HG03159 (cell line): Measurements from ENCODE around the gene TTC39B.
"Not testable (repeated sequence)": the region's sequence is repeated elsewhere in the genome, so short reads cannot be mapped to it uniquely, and the experiment has no call there.

ENCODE experiments used
- ATAC-seq: cut with Tn5 transposase; IDR thresholded peaks from one replicate; pipeline ENCODE4 v1.9.1; 2021; ENCODE audit warnings: mild to moderate bottlenecking, moderate library complexity; ENCODE audit not compliant: unreplicated experiment

TTC39B gene

DNA sequence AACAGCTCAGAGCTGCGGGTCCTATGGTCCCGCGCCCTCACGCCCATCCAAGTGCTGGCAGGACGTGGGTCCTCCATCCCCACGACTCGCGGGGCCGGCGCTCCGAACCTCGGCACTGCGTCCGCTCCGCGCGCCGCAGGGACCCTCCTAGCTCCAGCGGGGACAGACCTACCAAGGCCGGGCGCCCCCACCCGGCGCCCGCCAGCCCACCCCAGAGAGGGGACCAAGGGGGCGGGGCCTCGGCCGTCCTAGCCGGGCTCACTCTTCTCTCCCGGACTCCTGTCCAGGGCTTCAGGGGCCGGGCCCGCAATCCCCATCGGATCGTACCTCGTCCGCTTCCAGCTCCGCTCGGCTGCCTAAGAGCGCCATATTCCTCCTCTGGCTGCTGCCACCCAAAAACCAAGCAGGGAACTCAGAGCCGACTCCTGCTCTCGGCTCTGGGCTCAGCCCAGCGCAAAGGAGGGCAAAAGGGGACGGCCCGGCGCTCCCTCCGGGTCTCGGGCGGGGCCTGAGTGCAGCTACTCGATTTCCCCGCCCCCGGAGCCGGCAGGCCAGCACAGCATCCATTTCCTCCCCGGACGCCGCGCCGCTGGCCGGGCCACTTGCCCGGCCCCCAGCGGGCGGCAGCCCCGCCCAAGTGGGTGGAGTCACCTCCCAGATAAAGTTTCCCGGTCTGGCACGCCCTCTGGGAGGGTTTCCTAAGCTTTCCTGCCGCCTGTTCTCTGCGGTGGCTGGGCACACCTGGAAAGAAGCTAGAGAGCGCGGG, at the start of gene TTC39B:
Gene TTC39B (minus strand): TSS at position 460 of the 766 bp plus-strand sequence. CDS start 91 bp downstream, at position 369.
- ATAC-seq: peak; percentile 88

DNA sequence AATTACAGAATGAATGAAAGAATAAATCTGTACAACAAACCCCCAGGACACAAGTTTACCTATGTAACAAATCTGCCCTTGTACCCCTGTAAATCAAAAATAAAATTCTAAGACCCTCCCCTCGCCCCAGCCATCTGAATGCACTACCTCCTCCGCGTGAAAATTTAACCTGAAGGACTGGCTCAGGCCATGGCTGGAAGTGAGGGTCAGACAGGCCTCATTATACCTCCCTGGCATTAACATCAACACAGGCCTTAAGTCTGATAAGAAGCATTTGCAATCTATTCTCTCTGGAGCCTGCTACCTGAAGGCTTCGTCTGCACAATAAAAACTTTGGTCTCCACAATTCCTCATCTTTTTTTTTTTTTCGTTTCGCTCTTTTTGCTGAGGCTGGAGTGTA, 48.7 kb upstream of the TTC39B start:
- no peak for ATAC-seq

DNA sequence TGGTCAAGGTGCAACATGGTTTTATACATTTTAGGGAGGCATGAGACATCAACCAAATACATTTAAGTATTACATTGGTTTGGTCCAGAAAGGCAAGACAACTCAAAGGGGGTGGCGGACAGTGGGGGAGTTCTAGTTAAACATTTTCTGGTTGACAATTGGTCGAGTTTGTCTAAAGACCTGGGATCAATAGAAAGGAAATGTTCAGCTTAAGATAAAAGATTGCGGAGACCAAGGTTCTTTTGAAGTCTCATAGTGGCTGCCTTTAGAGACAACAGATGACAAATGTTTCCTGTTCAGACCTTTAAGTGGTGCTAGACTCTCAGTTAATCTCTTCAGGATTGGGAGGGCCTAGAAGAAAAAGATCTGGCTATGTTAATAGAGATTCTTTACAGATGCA, 47.7 kb upstream of the TTC39B start:
- ATAC-seq: no peak

- ATAC-seq: no peak
Observed at GRCh38 chr9:15353892-15354291, 46.9 kb upstream of the TTC39B start.

DNA sequence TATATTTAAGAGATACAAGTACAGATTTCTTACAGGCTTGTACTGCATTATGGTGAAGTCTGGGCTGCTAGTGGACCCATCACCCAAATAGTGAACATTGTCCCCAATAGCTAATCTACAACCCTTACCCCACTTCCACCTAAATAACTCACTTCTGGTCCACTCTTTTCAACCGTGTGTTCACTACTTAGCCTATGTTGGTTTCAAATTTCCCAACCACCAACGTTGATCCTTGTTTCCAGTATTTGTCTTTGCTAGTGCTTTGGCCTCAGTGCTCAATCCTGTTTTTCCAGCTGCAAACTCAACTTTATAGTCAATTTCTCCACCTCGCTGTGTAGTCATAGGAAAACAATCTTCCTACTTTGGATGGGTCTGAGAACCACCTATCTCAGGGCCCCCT, 45.3 kb upstream of the TTC39B start:
- no peak for ATAC-seq

DNA sequence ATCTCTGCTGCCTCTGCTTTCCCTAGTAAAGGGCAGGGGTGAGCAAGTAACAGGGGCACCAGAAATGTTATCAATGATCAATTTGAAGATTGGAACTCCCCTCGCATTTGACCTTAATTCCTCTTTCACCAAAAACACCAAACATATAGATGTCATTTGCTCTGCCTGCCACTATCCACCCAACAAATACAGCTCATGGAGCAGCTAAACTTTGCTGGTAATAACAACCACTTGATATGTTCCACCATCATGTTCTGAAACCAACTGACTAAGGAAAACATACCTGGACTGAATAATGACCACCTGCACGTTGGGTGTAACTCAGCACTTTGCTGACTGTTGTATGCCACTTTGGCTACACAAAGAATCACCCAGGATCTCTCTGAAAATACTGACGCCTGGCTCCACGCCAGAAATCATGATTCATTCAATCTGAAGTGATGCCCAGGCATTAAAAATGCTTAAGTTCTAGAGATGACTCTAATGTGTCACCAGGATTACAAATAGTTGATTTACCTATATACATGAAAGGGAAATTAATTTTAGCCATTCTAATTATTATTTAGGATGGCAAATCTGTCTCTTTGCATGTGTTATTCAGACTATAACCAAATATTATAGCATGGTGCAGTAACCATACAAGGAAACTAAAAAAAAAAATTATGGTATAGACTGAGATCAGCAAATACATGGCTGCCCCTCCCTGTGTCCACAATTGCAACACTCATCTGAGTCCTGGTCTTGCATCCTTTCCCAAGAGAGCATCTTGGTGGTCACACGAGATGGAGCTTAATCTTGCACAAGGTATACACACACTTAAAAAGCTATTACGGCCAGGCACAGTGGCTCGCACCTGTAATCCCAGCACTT, 43.1 kb upstream of the TTC39B start:
- no peak for ATAC-seq

- no peak for ATAC-seq
Observed at GRCh38 chr9:15346837-15347236, 39.8 kb upstream of the TTC39B start.

- no peak for ATAC-seq
Observed at GRCh38 chr9:15344191-15344590, 37.2 kb upstream of the TTC39B start.

GRCh38 chr9:15333376-15333881, 26.4 kb upstream of the TTC39B start:
- ATAC-seq: no peak

DNA sequence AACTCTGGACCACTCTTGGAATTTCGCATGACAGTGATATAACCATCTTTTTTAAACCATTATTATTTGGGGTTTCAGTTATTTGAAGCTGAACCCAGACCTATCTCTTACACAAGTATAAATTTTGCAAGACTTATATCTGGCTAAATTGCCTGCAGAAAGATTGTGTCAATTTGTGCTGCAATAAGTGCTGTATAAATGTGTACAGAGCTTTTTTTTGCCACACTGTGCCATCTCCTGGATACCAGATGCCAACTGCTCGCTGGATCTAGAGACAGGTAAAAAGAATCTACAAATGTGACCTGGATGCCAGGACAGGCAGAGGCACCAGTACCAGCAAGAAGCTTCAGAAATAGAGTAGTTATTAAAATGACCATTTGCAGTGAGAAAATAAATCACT, 25.9 kb upstream of the TTC39B start:
- ATAC-seq: no peak

GRCh38 chr9:15329539-15330109, 22.6 kb upstream of the TTC39B start:
- no peak for ATAC-seq

- ATAC-seq: no peak
Observed at GRCh38 chr9:15328946-15329345, 21.9 kb upstream of the TTC39B start.

DNA sequence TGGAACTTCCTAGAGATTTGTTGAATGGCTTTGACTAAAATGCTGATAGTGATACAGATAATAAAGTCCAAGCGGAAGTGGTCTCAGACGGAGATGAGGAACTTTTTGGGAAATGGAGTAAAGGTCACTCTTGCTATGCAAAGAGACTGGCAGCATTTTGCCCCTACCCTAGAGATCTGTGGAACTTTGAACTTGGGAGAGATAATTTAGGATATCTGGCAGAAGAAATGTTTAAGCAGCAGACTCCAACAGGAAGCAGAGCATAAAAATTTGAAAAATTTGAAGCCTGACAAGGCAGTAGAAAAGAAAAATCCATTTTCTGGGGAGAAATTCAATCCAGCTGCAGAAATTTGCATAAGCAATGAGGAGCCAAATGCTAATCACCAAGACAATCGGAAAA, 15.7 kb upstream of the TTC39B start:
- ATAC-seq: not testable (repeated sequence)

GRCh38 chr9:15319661-15320060, 12.6 kb upstream of the TTC39B start:
- ATAC-seq: not testable (repeated sequence)

DNA sequence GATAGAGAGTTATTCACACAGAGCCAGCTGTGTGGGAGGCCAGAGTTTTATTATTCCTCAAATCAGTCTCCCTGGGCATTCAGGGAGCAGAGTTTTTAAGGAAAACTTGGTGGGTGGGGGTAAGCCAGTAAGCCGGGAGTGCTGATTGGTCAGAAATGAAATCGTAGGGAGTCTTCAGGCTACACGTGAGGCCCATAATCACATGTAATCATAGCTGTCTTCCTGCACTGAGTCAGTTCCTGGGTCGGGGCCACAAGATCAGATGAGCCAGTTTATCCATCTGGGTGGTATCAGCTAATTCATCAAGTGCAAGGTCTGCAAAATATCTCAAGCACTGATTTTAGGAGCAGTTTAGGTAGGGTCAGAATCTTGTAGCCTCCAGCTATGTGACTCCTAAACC, 10.8 kb upstream of the TTC39B start:
- no peak for ATAC-seq

- no peak for ATAC-seq
Observed at GRCh38 chr9:15311607-15312006, 4.6 kb upstream of the TTC39B start.

GRCh38 chr9:15310107-15310850, 3.3 kb upstream of the TTC39B start:
- ATAC-seq: no peak

- ATAC-seq: no peak
Observed at GRCh38 chr9:15308511-15308910, 1.5 kb upstream of the TTC39B start.

DNA sequence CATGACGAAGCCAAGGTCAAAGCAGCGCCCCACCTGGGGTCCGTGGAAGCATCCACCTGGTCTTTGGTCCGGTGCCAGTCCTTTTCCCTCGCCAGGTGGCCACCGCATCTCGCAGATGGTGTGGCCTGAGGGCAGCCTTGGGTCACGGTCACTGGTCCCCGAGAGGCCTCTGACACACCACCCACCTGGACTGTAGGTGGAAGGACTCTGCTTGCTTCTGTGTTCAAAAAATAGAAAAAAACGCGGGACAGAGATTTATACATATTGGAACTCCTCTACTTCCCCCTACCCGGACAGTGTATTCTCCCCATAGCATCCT, 466 bp upstream of the TTC39B start:
- no peak for ATAC-seq

DNA sequence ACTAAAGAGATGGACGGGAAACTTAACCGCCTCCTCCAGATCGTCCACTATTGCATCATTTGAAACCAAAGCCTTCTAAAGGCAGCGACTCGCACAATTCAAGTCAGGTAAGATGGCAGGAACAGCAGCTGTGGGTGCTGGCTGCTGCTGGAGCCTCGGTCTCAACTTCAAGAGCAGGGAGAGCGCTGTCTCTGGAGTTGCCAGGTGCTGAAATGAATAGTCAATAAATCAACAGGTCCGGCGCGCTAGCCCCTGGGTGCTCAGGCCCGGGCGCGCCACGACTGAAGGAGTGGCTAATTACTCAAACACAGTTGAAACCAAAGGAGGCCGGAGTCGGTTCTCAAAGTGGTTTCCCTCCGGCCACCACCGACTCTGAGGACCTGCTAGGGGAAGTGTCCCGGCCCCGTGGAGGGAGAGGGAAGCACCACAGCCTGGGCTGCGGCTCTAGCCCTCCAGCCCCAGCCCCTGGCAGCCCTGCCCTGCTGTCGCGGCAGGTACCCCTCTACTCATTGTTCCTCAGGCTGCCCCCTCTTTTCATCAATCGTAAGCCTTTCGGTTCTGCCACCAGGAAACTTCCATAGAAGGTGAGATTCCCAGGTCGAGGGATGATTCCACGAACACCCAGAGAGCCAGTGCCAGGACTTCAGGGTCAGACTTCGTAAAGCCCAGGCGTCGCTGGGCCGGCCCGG, 804 bp downstream of the TTC39B start:
- peak; percentile 24 for ATAC-seq
